GM19193 (cell line): Measurements from ENCODE around the gene SLC2A11.

ENCODE experiments used
- POLR2A ChIP-seq: IDR thresholded peaks from 4 replicates; pipeline ENCODE4 v1.6.1; 2011; ENCODE audit not compliant: insufficient read depth, insufficient read length; ENCODE audit errors: extremely low read depth

SLC2A11 gene

DNA sequence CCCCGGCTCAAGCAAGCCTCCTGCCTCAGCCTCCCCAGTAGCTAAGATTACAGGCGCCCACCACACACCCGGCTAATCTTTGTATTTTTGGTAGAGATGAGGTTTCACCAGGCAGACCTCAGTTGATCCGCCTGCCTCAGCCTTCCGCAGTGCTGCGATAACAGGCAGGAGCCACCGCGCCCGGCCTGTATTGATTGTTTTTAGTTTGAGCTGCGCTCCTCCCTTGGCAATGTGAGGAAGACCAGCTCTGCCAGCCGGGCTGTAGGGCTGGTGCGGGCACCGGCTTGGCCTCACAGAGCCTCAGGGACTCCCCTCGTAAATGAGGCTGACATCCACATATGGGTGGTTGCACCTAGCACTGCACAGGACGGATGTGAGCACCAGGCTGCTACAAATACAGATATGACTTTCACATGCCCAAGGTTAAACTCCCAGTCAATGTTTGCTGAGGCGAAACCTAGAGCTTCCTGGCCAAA is 7.5 kb upstream of the SLC2A11 start:
- no peak for TF ChIP-seq POLR2A

DNA sequence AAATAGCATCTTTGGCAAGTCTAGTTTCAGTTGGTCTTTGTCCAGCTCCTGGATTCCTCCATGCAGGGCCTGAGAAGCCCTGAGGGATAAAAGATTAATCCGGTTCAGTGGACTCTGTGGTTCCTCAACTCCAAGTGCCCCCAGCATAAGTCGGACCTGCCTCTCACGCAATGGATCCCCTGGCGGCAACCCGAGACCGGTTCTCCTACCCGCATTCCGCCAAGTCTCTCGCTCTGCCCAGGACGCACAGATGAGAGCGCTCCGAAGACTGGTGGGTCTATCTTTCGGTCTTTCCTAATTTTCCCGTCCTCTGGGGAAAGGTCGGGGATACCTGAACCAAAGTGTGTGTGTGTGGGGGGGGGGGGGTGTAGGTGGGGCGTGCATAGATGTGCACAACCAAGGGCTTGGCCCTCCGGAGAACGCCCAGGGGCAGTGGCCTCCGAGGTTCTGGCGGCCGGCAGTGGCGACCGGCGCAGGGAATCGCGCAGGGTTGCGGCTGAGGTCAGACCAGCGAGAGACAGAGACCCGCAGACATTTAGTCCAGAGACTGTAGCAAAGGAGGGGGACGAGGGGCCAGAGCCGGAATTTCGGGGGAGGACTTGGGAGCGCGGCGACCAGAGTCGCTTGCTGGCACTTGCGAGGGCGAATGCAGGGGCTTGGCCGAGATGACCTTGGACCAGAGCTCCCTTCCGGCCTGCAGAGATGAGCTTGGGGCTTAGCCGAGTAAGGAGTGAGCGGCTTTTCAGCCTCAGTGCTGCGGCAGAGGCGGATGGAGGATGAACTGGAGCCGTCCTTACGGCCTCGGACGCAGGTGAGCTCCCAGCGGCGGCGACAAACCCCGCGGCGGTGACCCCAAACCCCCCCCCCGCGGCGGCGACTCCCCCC is 712 bp upstream of the SLC2A11 start:
- no peak for TF ChIP-seq POLR2A

DNA sequence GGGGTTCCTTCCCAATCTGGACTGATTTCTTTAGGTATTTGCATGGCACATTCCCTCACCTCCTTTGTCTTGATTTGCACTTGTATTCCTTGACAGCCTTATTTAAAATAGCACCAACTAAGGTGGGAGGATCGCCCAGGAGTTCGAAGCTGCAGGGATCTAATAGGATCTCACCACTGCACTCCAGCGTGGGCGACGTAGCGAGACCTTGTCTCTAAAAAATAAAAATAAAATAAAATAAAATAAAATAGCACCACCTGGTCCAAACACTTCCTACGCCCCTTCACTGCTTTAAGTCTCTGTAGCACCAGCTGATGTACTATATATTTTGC is 775 bp downstream of the SLC2A11 start:
- no peak for TF ChIP-seq POLR2A

DNA sequence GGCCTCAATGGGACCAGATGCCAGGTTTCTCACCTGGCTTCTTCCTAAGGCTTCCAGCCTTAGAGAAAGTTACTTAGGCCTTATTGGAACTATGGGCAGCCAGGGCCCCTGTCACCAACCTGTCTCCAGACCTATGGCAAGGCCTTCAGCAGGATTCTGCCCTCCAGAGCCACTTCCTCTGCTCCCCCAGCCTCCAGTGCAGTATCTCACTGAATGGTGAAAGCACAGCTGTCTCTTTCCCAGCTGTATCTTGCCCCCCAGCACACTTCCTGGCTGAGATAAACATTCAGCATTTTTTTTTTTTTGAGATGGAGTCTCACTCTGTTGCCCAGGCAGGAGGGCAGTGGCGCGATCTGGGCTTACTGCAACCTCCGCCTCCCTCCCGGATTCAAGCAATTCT is 1.5 kb downstream of the SLC2A11 start:
- no peak for TF ChIP-seq POLR2A

DNA sequence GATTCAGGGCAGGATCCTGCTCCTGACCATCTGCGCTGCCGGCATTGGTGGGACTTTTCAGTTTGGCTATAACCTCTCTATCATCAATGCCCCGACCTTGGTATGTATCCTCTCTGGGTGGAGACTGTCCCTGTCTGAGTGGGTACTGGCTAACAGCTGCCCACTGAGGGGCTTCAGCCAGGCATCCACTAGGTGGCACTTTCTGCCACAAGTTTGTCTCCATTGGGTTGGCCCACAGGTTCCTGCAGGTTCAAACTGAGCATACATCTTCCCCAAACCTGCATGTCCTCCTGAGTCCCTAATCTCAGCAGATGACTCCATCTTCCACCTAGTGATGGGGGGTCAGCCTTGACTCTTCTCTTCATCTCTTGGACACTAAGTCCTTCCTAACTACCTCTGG is 4.4 kb downstream of the SLC2A11 start:
- TF ChIP-seq POLR2A, result no peak

DNA sequence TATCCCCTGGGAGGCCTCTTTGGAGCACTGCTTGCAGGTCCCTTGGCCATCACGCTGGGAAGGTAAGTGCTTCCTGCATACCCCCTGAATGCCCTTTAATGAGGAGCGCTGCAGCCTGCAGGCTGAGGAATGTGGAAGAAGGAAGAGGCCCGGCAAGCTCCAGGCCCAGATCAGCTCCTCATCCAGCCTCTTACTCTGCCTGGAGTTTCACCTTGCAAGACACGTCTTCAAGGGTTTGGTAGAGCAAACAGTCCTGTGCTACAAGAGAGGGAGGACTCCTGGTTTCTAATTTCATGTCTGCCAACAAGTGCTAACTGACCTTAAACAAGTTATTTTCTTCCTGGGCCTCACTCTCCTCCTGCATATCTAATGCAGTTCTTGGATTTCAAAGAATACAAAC is 10.9 kb downstream of the SLC2A11 start:
- no peak for TF ChIP-seq POLR2A

DNA sequence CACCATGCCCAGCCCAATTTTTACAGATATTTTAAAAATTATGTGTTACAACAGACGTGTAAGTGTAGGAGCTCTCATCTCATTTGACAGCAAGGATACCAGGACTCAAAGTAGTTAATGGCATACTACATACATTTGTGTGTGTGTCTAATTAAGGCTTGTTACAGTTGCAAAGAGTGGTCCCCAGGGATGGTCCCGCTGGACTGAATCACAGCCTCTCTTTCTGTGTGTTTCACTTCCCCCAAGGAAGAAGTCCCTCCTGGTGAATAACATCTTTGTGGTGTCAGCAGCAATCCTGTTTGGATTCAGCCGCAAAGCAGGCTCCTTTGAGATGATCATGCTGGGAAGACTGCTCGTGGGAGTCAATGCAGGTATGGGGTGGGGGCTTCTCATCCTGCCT is 17.2 kb downstream of the SLC2A11 start:
- TF ChIP-seq POLR2A, result no peak

DNA sequence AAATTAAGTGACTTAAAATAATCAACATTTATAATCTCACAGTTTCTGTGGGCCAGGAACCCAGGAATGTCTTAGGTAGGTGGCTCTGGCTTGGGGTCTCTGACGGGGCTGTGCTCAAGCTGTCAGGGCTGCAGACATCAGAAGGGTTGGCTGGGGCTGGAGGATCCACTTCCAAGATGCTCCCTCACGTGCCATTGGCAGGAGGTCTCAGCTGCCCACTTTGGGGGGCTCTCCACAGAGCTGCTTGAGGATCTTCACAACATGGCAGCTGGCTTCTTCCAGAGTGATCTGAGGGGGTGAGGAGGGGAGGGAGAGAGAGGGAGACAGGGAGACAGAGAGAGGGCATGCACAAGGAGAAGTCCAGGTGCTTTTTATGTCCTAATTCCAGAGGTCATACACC is 18.1 kb downstream of the SLC2A11 start:
- no peak for TF ChIP-seq POLR2A

DNA sequence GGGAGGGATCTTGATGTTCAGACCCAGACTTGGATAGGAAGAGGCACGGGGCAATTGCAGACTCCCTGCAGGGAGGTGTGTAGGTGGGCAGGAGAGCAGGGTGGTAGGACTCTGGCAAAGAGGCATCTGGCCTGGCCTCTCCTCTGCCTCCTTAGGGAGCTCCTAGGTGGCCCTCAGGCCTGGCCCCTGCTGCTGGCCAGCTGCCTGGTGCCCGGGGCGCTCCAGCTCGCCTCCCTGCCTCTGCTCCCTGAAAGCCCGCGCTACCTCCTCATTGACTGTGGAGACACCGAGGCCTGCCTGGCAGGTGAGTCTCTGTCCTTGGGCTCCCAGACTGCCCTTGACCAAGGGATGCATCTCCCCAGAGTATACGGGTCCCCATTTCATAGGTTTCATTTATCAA is 19.9 kb downstream of the SLC2A11 start:
- TF ChIP-seq POLR2A, result no peak

DNA sequence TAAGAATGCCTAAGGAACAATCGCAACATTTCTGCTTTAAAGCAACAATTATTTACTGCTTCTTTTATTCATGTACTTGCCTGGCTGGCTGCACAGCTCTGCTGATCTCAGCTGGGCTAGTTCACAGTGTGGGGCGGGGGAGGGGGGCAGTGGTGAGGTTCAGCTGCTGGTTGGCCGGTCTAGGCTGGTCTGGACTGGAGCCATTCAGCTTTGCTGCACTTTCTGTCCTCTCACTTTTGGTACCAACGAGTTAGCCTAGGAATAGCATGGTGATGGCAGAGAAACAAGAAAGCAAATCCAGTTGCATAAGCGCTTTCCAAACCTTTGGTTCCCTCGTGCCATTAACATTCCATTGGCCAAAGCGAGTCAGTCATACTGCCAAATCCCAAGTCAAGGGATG is 20.5 kb downstream of the SLC2A11 start:
- TF ChIP-seq POLR2A, result no peak

DNA sequence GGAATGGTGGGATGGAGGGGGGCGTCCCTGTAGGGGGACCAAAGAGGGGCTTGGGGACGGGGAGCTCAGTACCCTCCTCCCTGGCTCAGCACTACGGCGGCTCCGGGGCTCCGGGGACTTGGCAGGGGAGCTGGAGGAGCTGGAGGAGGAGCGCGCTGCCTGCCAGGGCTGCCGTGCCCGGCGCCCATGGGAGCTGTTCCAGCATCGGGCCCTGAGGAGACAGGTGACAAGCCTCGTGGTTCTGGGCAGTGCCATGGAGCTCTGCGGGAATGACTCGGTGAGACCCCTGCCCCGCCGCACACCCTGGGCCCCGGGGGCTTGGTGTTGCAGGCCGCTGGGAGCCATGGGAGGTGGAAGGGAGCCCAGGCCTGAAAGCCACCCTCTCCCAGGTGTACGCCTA is 24.7 kb downstream of the SLC2A11 start:
- no peak for TF ChIP-seq POLR2A

DNA sequence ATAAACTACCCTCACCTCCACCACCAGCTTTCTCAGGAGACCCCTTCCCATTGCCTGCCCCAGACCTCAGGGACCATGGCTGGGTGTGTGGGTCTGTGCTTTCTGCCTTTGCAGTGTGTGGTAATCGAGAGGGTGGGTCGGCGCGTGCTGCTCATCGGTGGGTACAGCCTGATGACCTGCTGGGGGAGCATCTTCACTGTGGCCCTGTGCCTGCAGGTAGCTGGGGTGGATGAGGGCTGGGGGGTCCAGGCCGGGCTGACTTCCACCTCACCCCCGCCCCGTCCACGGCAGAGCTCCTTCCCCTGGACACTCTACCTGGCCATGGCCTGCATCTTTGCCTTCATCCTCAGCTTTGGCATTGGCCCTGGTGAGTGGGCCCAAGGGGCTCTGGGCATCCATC is 26.0 kb downstream of the SLC2A11 start:
- TF ChIP-seq POLR2A, result no peak

DNA sequence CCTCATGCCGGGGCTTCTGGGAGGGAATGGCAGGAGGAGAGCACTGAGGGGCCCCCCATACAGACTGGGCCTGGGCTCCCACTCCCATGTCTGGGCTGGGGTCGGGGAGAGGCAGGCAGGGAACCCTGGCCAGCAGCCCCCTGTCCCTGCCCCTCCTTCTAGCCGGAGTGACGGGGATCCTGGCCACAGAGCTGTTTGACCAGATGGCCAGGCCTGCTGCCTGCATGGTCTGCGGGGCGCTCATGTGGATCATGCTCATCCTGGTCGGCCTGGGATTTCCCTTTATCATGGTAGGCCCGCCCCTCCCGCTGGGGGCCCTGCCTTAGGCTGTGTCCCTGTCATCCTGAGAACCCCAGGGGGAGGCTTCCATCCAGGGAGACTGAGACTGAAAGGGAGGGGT is 26.5 kb downstream of the SLC2A11 start:
- TF ChIP-seq POLR2A, result no peak

DNA sequence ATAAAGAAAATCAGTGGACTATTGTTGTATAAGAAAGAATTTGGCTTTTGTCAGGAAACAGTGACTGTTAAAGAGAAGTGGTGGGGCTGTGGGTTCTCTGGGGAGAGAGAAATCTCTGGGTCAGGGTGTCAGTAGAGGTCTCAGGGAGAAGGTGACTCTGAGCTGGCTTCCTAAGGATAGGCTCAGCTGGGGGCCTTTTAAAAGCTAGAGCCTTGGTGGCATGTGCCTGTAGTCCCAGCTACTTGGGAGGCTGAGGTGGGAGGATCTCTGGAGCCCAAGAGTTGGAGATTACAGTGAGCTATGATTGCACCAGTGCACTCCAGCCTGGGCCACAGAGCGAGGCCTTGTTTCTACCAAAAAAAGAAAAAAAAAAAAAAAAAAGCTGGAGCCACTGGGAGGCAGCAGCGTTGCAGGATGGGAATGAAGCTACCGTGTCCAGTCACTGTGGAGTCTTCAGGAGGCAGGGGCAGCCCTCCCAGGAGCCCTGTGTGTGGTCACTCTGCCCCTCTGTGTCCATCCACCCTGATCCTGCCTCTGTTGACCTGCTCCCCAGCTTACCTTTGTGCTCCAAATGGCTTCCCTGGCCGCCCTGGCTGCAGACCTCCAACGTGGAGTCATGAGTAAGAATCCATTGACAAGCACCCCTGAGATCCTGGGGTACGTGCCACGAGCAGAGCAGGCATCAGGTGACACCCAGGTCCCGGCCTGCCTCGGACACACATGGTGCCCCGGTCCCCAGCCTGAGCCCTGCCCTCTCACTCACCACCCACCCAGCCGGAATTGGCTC is 31.1 kb downstream of the SLC2A11 start:
- no peak for TF ChIP-seq POLR2A

DNA sequence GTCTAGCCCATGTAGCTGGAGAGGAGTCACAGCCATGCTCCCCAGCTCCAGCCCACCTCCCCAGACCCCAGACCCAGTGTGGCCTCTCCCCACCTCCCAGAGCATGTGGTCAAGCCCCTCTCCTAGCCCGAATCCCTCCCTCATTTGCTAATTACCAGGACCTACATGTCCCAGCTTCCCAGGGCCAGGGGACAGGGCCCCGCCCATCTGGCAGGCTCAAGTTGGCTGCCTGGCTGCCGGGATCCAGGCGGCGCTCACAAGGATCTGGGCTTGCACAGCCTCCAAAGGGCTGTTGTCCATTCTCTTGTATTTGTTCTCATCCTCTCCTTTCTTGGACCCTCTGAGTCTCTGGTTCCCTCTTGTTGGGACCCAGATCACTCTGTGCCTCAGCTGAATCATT is 31.9 kb downstream of the SLC2A11 start:
- no peak for TF ChIP-seq POLR2A

DNA sequence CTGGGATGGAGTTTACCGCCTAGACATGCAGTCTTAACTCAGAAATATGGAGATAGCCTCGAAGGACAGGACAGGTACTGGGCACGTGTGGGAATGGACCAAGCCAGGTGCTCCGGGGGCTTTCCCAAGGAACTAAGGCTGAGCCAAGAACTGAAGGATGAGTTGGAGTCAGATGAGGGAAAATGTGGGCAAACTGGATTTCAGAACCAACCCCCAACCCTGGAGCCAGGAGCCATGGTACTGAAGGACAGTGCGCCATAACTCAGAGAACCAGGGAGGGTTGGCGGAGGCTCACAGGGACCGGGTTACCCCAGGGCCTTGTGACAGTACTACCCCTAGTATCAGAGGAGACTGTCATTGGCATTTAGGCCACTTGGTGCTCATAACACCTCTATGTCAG is 34.1 kb downstream of the SLC2A11 start:
- TF ChIP-seq POLR2A, result no peak
